ENCODE measurements around the gene LRG1. TPM values are rescaled to one million over a fixed set of nuclear protein-coding genes. Genes with fewer than 3 reads are reported as not detected.

Gene LRG1
- total RNA-seq, result 0.17 and 2.9 TPM in 2 replicates

GRCh38 chr19:4539693-4540581, at the start of gene LRG1:
LRG1 (minus strand) TSS chr19:4540036; CDS start chr19:4540013, 23 bp downstream.
- DNase-seq (ENCODE audit: low read depth), result peak; percentile 58

GRCh38 chr19:4588291-4588761, 48.5 kb upstream of the LRG1 start:
- DNase-seq (ENCODE audit: low read depth), result no peak

- DNase-seq (ENCODE audit: low read depth), result no peak
These were observed 47.7 kb upstream of the LRG1 start for GRCh38 chr19:4587527-4587926.

- no peak for DNase-seq (ENCODE audit: low read depth)
These were observed 46.9 kb upstream of the LRG1 start for GRCh38 chr19:4586691-4587090.

- no peak for DNase-seq (ENCODE audit: low read depth)
These were observed 46.4 kb upstream of the LRG1 start for GRCh38 chr19:4586245-4586644.

GRCh38 chr19:4585556-4585955, 45.7 kb upstream of the LRG1 start:
- no peak for DNase-seq (ENCODE audit: low read depth)

- no peak for DNase-seq (ENCODE audit: low read depth)
These were observed 45.0 kb upstream of the LRG1 start for GRCh38 chr19:4584670-4585460.

GRCh38 chr19:4583961-4584669, 44.3 kb upstream of the LRG1 start:
- DNase-seq (ENCODE audit: low read depth), result no peak

- peak; percentile 25 for DNase-seq (ENCODE audit: low read depth)
These were observed 43.4 kb upstream of the LRG1 start for GRCh38 chr19:4582980-4583842.

GRCh38 chr19:4581666-4582553, 42.1 kb upstream of the LRG1 start:
- DNase-seq (ENCODE audit: low read depth), result no peak

GRCh38 chr19:4580961-4581665, 41.3 kb upstream of the LRG1 start:
- DNase-seq (ENCODE audit: low read depth), result no peak

GRCh38 chr19:4580021-4580901, 40.4 kb upstream of the LRG1 start:
- DNase-seq (ENCODE audit: low read depth), result no peak

GRCh38 chr19:4579389-4579788, 39.6 kb upstream of the LRG1 start:
- no peak for DNase-seq (ENCODE audit: low read depth)

- DNase-seq (ENCODE audit: low read depth), result no peak
These were observed 38.9 kb upstream of the LRG1 start for GRCh38 chr19:4578552-4579248.

GRCh38 chr19:4577020-4577782, 37.4 kb upstream of the LRG1 start:
- no peak for DNase-seq (ENCODE audit: low read depth)

- peak; percentile 27 for DNase-seq (ENCODE audit: low read depth)
These were observed 36.4 kb upstream of the LRG1 start for GRCh38 chr19:4576016-4576933.
